ENCODE results near the gene RHOB.
"Not testable (repeated sequence)": the region's sequence is repeated elsewhere in the genome, so short reads cannot be mapped to it uniquely, and the experiment has no call there.

Gene RHOB

DNA sequence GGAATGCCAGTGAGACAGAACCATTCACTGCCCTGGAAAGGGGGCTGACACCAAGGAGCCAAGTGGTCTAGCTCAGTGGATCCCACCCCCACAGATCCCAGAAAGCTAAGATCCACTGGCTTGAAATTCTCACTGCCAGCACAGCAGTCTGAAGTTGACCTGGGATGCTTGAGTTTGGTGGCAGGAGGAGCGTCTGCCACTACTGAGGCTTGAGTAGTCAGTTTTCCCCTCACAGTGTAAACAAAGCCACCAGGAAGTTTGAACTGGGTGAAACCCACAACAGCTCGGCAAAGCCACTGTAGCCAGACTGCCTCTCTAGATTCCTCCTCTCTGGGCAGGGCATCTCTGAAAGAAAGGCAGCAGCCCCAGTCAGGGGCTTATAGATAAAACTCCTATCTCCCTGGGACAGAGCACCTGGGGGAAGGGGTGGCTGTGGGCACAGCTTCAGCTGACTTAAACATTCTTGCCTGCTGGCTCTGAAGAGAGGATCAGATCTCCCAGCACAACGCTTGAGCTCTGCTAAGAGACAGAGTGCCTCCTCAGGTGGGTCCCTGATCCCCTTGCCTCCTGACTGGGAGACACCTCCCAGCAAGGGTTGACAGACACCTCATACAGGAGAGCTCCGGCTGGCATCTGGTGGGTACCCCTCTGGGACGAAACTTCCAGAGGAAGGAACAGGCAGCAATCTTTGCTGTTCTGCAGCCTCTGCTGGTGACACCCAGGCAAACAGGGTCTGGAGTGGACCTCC is 12.0 kb downstream of the RHOB start:
- not testable (repeated sequence) for H3K27ac ChIP-seq (ENCODE audit: low read depth, low read length); H3K36me3 ChIP-seq (ENCODE audit: insufficient read depth, low read length); H3K27me3 ChIP-seq (ENCODE audit: control insufficient read depth in 1 of 2, insufficient read depth in 2 of 2, low read length in 2 of 2); H3K4me3 ChIP-seq (ENCODE audit: low read depth in 1 of 2, low read length in 2 of 2); H3K9me3 ChIP-seq (ENCODE audit: low read length); H3K9ac ChIP-seq (ENCODE audit: low read length)
- H3K4me1 ChIP-seq (ENCODE audit: insufficient read depth, low read length), result peaks cover 20% of the 10 kb centered on the region

DNA sequence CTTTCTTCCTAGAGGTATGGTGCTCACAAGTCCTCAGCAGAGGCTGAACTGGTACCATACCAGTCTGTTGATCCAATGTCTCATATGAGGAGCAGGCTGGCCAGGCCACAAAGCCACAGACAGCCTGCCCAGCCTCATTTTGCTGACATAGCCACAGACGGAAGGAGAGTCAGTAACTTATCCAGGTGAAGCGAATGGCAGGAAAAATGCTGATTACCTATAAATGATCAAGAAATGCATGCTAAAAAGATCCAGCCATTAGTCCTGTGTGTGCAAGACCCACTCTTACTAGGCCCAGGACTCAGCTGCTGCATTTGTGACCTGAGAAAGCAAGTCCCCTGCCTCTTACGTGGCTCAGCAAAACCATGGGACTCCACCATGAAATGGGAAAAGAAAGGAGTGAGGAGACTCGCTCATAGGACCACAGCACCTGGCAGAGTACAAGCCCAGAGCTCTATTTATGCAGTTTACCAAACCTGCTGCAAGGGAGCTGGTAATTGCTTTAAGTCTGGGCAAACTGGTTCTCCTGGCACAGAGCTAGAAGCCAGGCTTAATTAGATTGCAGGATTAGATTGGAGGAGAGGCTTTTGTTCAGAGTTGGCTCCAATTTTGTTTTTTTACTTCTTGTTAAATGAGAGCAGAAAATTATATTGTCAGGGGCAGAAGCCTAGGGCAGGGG is 19.0 kb downstream of the RHOB start:
- no peaks in the 10 kb centered on the region for H3K36me3 ChIP-seq (ENCODE audit: insufficient read depth, low read length)
- no peaks in the 10 kb centered on the region for H3K9me3 ChIP-seq (ENCODE audit: low read length)
- H3K27me3 ChIP-seq (ENCODE audit: control insufficient read depth in 1 of 2, insufficient read depth in 2 of 2, low read length in 2 of 2), result no peaks in the 10 kb centered on the region
- H3K4me3 ChIP-seq (ENCODE audit: low read depth in 1 of 2, low read length in 2 of 2), result no peak overlapping the region
- no peaks in the 10 kb centered on the region for H3K4me1 ChIP-seq (ENCODE audit: insufficient read depth, low read length)
- H3K9ac ChIP-seq (ENCODE audit: low read length), result no peak overlapping the region
- H3K27ac ChIP-seq (ENCODE audit: low read depth, low read length), result no peak overlapping the region

DNA sequence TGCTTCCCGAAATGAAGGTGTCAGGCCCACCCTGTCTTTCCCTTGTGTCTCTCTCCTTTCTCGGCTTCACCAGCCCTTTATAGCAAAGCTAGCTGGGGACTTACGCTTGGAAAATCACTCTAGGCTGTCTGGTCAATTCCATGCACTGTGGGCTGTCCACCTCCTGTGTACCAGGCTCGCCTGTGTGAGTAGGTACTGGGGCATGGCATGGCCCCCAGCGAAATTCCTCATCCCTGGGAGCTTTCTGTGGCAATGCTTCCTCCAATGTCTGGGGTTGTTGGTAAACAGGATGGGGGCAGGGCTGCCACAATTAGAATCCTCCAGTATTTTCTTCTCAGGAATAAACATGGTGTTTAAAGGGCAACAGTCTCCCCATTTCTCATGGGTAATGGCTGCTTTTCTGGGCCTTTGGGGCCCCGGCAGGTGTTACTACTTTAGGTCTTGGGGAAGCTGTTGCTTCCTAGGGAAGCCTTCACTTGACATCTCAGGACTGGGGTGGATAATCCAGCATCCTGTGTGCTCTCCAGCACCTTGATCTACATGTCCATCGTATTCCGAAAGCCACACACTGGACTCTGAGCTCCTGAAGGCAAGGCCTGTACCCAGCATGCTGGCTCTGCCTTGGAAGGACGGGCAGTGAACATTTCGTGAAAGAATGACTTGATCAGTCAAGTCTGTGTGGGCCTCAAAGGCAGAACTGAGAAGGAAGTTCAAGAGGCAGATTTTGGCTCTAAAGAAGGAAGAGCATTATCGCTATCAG is 21.1 kb downstream of the RHOB start:
- Histone ChIP-seq H3K4me3 (ENCODE audit: low read depth in 1 of 2, low read length in 2 of 2) (no peak overlapping the region), H3K4me1 (ENCODE audit: insufficient read depth, low read length) (no peaks in the 10 kb centered on the region), H3K9ac (ENCODE audit: low read length) (no peak overlapping the region), H3K36me3 (ENCODE audit: insufficient read depth, low read length) (no peaks in the 10 kb centered on the region), H3K27me3 (ENCODE audit: control insufficient read depth in 1 of 2, insufficient read depth in 2 of 2, low read length in 2 of 2) (no peaks in the 10 kb centered on the region), H3K27ac (ENCODE audit: low read depth, low read length) (no peak overlapping the region), H3K9me3 (ENCODE audit: low read length) (no peaks in the 10 kb centered on the region)

DNA sequence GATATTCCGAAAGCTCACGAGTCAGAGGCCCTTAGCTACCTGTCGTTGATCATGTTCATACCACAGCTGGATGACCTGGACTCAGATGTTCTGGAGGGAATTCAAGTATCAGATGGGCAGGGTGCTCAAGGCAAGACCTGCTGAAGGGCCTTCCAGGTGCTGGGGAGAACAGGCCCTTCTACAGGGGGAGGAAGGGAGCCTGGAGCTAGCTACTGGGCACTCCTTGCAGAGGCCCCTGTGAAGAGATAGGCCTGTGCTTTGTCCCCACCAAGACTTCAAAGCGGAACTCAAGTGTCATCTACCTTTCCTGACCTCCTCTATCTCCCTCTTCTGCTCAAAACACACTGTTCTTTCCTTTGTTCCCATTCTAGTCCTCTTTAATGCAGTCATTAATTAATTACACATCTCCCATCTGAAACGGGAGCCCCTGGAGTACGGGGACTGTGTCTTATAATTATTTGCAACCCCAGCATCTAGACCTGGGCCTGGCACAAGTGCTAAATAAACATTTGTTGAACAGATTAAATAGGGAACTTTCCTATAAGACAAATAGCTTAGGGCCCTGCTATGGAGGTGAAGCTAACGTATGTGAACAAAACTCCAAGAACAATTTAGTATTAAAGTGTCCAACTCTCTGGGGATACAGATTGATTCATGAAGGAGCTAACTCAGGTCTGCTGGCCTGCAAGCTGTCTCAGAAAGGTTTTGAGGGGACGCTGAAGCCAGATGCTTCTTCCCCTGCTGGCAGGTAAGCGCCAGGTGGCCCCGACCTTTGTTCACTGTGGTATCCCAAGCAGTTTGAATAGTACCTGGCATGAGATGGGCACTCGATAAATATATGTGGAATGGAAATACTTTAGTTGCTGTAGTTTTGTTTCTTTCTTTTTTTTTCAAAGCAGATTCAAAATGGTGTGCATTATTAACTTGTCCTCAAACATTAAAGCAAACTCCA is 22.0 kb downstream of the RHOB start:
- Histone ChIP-seq H3K36me3 (ENCODE audit: insufficient read depth, low read length) (no peaks in the 10 kb centered on the region), H3K9me3 (ENCODE audit: low read length) (no peaks in the 10 kb centered on the region), H3K27ac (ENCODE audit: low read depth, low read length) (no peak overlapping the region), H3K4me1 (ENCODE audit: insufficient read depth, low read length) (no peaks in the 10 kb centered on the region), H3K4me3 (ENCODE audit: low read depth in 1 of 2, low read length in 2 of 2) (no peak overlapping the region), H3K9ac (ENCODE audit: low read length) (no peak overlapping the region), H3K27me3 (ENCODE audit: control insufficient read depth in 1 of 2, insufficient read depth in 2 of 2, low read length in 2 of 2) (no peaks in the 10 kb centered on the region)

DNA sequence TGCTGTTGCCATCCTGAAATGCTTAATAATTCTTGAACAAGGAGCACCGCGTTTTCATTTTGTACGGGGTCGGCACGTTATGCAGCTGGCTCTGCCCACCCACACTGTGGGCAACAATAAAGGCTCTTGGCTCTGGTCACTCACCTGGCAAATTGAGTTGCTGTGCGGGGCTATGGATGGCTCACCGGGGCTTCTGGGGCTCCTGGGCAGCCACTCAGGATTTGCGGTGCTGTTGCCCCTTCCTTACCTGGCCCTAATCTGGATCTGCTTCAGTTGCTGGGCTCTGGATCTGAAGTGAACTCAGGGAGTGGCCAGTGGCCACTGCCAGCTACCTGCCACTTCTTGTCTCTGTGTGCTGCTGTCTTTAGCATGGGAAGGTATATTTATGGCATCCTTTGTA is 22.7 kb downstream of the RHOB start:
- Histone ChIP-seq H3K4me1 (ENCODE audit: insufficient read depth, low read length) (no peaks in the 10 kb centered on the region), H3K27ac (ENCODE audit: low read depth, low read length) (no peak overlapping the region), H3K9me3 (ENCODE audit: low read length) (no peaks in the 10 kb centered on the region), H3K27me3 (ENCODE audit: control insufficient read depth in 1 of 2, insufficient read depth in 2 of 2, low read length in 2 of 2) (no peaks in the 10 kb centered on the region), H3K36me3 (ENCODE audit: insufficient read depth, low read length) (no peaks in the 10 kb centered on the region), H3K9ac (ENCODE audit: low read length) (no peak overlapping the region), H3K4me3 (ENCODE audit: low read depth in 1 of 2, low read length in 2 of 2) (no peak overlapping the region)

DNA sequence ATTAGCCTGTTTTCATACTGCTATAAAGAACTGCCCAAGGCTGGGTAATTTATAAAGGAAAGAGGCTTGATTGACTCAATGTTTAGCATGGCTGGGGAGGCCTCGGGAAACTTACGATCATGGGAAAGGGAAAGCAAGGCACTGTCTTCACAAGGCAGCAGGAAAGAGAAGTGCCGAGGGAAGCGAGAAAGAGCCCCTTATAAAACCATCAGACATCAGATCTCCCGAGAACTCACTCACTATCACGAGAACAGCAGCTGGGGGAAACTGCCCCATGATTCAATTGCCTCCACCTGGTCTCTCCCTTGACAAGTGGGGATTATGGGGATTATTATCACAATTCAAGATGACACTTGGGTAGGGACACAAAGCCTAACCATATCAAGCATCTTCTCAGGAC is 23.3 kb downstream of the RHOB start:
- no peaks in the 10 kb centered on the region for H3K4me1 ChIP-seq (ENCODE audit: insufficient read depth, low read length)
- no peaks in the 10 kb centered on the region for H3K36me3 ChIP-seq (ENCODE audit: insufficient read depth, low read length)

DNA sequence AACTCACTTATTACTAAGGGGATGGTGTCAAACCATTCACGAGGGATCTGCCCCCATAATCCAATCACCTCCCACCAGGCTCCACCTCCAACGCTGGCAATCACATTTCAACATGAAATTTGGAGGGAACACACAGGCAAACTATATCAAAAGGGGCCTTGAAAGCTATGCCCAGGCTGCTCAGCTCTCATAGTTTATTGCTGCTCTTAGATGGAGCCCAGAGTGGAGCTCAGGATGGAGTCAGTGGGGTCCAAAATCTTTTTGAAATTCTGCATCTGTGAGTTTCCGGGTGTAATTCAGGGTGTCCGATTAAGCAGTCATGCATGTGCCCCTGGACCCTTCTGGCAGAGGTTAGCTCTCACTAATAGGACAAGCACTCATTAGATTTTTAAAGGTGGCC is 24.3 kb downstream of the RHOB start:
- no peaks in the 10 kb centered on the region for H3K9me3 ChIP-seq (ENCODE audit: low read length)
- no peak overlapping the region for H3K4me3 ChIP-seq (ENCODE audit: low read depth in 1 of 2, low read length in 2 of 2)
- no peak overlapping the region for H3K9ac ChIP-seq (ENCODE audit: low read length)
- H3K27ac ChIP-seq (ENCODE audit: low read depth, low read length), result no peak overlapping the region
- no peaks in the 10 kb centered on the region for H3K4me1 ChIP-seq (ENCODE audit: insufficient read depth, low read length)
- no peaks in the 10 kb centered on the region for H3K27me3 ChIP-seq (ENCODE audit: control insufficient read depth in 1 of 2, insufficient read depth in 2 of 2, low read length in 2 of 2)
- no peaks in the 10 kb centered on the region for H3K36me3 ChIP-seq (ENCODE audit: insufficient read depth, low read length)

More for the DNA sequence above, 23.3 kb downstream of the RHOB start:
- no peak overlapping the region for H3K27ac ChIP-seq (ENCODE audit: low read depth, low read length)
- no peaks in the 10 kb centered on the region for H3K9me3 ChIP-seq (ENCODE audit: low read length)
- H3K9ac ChIP-seq (ENCODE audit: low read length), result no peak overlapping the region
- no peaks in the 10 kb centered on the region for H3K27me3 ChIP-seq (ENCODE audit: control insufficient read depth in 1 of 2, insufficient read depth in 2 of 2, low read length in 2 of 2)
- no peak overlapping the region for H3K4me3 ChIP-seq (ENCODE audit: low read depth in 1 of 2, low read length in 2 of 2)

DNA sequence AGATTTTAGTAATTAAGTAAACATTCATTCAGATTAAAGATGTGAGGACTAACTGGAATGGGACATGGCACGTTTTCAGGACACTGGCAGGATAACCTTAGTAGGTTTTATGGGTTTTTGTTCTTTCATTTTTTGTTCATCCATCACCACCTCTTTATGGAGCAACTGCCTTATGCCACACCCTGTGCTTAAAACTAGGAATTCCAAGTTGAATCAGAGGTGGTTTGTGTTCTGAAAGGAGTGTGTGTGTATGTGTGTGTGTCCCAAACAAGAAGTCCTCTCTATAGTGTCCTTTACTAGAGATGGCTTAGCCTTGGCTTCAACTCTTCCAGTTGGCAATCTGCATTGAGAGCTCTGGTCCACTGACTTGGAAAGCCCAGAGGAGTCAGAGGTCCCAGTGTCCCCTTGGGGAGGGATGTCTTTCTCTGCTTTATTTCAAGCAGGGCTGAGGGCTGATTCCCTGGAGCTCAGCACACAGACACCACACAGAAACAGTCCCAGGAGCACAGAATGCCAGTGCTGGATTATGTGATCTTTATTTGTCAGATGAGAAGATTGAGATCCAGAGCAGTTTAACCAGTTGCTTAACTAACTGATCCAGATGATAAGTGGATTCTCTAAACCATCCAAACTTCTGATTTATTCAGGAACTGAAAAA is 25.2 kb downstream of the RHOB start:
- Histone ChIP-seq H3K4me1 (ENCODE audit: insufficient read depth, low read length) (no peaks in the 10 kb centered on the region), H3K4me3 (ENCODE audit: low read depth in 1 of 2, low read length in 2 of 2) (no peak overlapping the region), H3K36me3 (ENCODE audit: insufficient read depth, low read length) (no peaks in the 10 kb centered on the region), H3K9ac (ENCODE audit: low read length) (no peak overlapping the region), H3K27me3 (ENCODE audit: control insufficient read depth in 1 of 2, insufficient read depth in 2 of 2, low read length in 2 of 2) (no peaks in the 10 kb centered on the region), H3K27ac (ENCODE audit: low read depth, low read length) (no peak overlapping the region), H3K9me3 (ENCODE audit: low read length) (no peaks in the 10 kb centered on the region)

DNA sequence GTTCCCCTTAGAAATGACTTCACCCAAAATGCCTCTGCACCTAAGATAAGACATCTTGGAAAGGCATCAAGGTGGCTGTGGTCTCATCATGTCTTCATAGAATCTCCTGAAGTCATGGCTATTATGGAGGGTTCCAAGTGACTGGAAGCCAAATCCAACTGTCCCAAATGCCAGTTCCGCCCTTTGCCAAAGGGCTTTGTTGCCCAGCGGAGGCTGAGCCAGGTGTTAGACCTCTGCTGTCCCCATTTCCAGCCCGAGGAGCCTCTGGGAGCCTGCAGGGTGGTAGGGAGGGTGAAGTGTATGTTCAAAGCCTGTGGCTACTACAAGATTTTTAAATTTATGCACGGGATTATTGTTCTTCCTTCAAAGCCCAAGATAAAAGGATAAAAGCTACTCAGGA is 25.7 kb downstream of the RHOB start:
- H3K4me1 ChIP-seq (ENCODE audit: insufficient read depth, low read length), result no peaks in the 10 kb centered on the region
- H3K9ac ChIP-seq (ENCODE audit: low read length), result no peak overlapping the region
- H3K27ac ChIP-seq (ENCODE audit: low read depth, low read length), result no peak overlapping the region
- no peak overlapping the region for H3K4me3 ChIP-seq (ENCODE audit: low read depth in 1 of 2, low read length in 2 of 2)
- no peaks in the 10 kb centered on the region for H3K36me3 ChIP-seq (ENCODE audit: insufficient read depth, low read length)
- H3K9me3 ChIP-seq (ENCODE audit: low read length), result no peaks in the 10 kb centered on the region
- H3K27me3 ChIP-seq (ENCODE audit: control insufficient read depth in 1 of 2, insufficient read depth in 2 of 2, low read length in 2 of 2), result no peaks in the 10 kb centered on the region

DNA sequence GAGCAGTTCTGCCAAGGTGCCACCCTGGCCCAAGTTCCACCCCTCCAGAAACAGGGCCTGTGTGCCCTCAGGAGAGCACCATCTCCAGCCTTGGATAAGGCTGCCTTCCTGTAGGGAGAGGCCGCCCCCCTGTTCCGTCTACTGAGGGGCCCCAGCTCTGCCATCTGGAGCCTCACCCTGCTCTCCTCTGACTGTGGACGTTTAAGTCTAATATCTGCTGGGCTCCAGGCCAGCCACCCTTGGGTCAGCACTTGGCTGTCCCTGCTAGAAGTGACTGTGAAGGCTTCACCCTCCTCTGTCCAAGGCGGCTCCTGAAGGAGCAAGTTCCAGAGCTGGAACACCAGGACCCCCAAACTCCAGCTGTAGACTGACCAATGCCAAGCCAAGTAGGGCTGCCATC is 26.3 kb downstream of the RHOB start:
- no peaks in the 10 kb centered on the region for H3K9me3 ChIP-seq (ENCODE audit: low read length)
- H3K4me1 ChIP-seq (ENCODE audit: insufficient read depth, low read length), result no peaks in the 10 kb centered on the region
- H3K36me3 ChIP-seq (ENCODE audit: insufficient read depth, low read length), result no peaks in the 10 kb centered on the region
- no peaks in the 10 kb centered on the region for H3K27me3 ChIP-seq (ENCODE audit: control insufficient read depth in 1 of 2, insufficient read depth in 2 of 2, low read length in 2 of 2)
- no peak overlapping the region for H3K9ac ChIP-seq (ENCODE audit: low read length)
- H3K4me3 ChIP-seq (ENCODE audit: low read depth in 1 of 2, low read length in 2 of 2), result no peak overlapping the region
- no peak overlapping the region for H3K27ac ChIP-seq (ENCODE audit: low read depth, low read length)
